ENCODE results near the gene RRM1.
A peak's percentile ranks its signal among the peaks of the same experiment; 100 is the strongest.

The RRM1 gene

GRCh38 chr11:4065601-4066377, 28.8 kb upstream of the RRM1 start:
- H3K4me3 ChIP-seq (ENCODE audit: low read depth, low read length) = no peak overlapping the region
- TF ChIP-seq, protein P1, sequence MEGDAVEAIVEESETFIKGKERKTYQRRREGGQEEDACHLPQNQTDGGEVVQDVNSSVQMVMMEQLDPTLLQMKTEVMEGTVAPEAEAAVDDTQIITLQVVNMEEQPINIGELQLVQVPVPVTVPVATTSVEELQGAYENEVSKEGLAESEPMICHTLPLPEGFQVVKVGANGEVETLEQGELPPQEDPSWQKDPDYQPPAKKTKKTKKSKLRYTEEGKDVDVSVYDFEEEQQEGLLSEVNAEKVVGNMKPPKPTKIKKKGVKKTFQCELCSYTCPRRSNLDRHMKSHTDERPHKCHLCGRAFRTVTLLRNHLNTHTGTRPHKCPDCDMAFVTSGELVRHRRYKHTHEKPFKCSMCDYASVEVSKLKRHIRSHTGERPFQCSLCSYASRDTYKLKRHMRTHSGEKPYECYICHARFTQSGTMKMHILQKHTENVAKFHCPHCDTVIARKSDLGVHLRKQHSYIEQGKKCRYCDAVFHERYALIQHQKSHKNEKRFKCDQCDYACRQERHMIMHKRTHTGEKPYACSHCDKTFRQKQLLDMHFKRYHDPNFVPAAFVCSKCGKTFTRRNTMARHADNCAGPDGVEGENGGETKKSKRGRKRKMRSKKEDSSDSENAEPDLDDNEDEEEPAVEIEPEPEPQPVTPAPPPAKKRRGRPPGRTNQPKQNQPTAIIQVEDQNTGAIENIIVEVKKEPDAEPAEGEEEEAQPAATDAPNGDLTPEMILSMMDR (IDR thresholded peaks at IDR 0.05; ENCODE audit: low read depth, low read length) = no peak

- no peak overlapping the region for H3K4me3 ChIP-seq (ENCODE audit: low read depth, low read length)
- TF ChIP-seq, protein P1 (IDR thresholded peaks at IDR 0.05; ENCODE audit: low read depth, low read length) = no peak
Measured at GRCh38 chr11:4066910-4067309, 27.7 kb upstream of the RRM1 start.

GRCh38 chr11:4068962-4069361, 25.6 kb upstream of the RRM1 start:
- no peak overlapping the region for H3K4me3 ChIP-seq (ENCODE audit: low read depth, low read length)
- TF ChIP-seq, protein P1 (IDR thresholded peaks at IDR 0.05; ENCODE audit: low read depth, low read length) = no peak

DNA sequence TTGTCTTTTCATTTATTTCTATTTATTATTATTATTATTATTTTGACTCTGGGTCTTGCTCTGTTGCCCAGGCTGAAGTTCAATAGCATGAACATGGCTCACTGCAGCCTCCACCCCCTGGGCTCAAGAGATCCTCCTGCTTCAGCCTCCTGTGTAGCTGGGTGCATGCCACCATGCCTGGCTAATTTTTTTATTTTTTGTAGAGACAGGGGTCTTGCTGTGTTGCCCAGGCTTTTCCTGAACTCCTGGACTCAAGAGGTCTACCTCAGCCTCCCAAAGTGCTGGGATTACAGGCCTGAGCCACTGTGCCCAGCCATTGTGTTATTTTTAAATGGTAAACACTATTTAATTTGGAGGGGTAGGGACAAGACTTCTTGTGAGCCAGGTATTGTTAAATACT, 23.3 kb upstream of the RRM1 start:
- no peak overlapping the region for H3K4me3 ChIP-seq (ENCODE audit: low read depth, low read length)
- TF ChIP-seq, protein P1 (IDR thresholded peaks at IDR 0.05; ENCODE audit: low read depth, low read length) = no peak

- no peak overlapping the region for H3K4me3 ChIP-seq (ENCODE audit: low read depth, low read length)
- TF ChIP-seq, protein P1 (IDR thresholded peaks at IDR 0.05; ENCODE audit: low read depth, low read length) = no peak
Measured at GRCh38 chr11:4071914-4072313, 22.7 kb upstream of the RRM1 start.

DNA sequence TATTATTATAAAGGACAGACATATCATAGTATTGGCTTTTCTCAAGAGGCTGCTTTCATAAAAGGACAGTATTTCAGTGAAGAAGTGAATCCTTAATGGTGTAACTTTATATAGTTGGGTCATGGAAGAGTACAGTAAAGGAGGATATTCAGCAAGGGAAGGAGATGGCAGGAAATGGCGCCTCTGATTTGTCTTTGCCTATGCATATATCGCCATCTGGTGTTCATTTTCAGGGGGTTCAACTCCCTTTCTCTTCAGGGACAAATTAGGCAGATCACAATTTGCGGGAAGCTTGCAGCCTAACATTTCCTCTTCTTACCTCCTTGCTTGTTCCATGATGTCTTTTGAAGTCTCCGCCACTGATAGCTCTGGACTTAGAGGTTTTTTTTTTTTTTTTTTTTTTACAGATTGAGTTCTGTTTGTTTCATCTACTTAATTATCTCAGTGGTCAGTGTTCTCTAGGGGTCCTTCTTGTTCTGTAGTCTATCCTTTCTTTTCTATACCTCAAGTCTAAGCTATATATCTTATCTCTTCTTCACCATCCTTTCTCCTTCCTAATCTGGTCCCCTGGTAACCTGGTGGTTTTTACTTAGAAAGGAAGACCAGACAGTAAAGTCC, 21.8 kb upstream of the RRM1 start:
- no peak overlapping the region for H3K4me3 ChIP-seq (ENCODE audit: low read depth, low read length)
- TF ChIP-seq, protein P1 (IDR thresholded peaks at IDR 0.05; ENCODE audit: low read depth, low read length) = peak; percentile 54

DNA sequence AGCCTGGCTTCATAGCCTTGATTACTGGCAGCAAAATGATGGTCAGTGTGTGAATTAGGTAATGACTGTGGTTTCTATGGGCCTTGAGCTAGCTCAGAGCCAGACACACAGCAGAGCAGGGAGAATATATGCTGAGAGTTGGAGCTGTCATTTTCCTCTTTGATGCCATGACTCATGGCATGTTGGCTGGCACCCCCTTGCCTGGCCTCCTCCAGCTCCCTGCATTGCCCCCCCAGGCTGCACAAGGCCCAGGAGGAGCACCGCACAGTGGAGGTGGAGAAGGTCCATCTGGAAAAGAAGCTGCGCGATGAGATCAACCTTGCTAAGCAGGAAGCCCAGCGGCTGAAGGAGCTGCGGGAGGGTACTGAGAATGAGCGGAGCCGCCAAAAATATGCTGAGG, 20.3 kb upstream of the RRM1 start:
- TF ChIP-seq, protein P1 (IDR thresholded peaks at IDR 0.05; ENCODE audit: low read depth, low read length) = no peak
- no peak overlapping the region for H3K4me3 ChIP-seq (ENCODE audit: low read depth, low read length)

All from WI38 (cell line).